ENCODE measurements around the gene SLC25A13.
"Not testable (repeated sequence)": the region's sequence is repeated elsewhere in the genome, so short reads cannot be mapped to it uniquely, and the experiment has no call there.

Gene SLC25A13

GRCh38 chr7:96198047-96198636 lies 123.8 kb downstream of the SLC25A13 start:
- no peak for DNase-seq

DNA sequence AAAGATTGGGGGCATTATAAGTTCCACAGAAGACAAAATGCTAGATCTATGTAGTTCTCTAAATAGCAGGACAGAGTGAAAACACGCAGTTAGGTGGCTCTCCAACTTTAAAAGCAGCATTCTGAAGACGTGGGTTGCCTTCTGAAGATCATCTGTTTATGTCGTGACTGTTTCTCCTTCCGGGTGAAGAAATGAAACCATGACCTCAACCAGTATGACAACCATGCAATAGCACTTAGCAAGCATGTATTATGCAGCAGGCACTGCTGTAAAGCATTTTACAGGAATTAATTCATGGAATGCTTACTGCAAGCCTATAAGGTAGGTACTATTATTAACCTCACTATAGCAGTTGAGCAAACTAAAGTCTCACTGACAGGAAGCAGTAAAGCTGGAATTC lies 125.2 kb downstream of the SLC25A13 start:
- DNase-seq = no peak

- no peak for DNase-seq
These were observed 132.6 kb downstream of the SLC25A13 start for GRCh38 chr7:96189129-96189820.

GRCh38 chr7:96188591-96188991 lies 133.3 kb downstream of the SLC25A13 start:
- DNase-seq = no peak

DNA sequence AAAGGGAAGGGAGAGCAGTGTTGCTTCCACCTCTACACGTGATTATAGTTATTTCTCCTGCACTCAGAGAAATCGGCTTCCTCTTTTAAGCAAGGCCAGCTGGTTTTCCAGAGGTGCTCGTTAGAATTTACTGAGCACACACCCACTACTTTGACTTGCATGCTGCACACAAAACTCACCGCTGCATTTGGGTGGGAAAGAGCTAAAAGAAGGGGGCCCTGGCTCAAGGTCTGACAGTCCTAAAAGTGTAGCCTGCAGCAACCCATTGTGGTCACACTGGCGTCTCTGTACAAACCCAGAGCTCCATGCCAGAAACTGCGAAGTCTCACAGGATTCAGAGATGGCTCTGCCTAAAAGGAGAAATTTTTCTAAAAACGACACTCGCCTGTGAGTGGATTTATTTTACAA lies 133.7 kb downstream of the SLC25A13 start:
- no peak for DNase-seq

DNA sequence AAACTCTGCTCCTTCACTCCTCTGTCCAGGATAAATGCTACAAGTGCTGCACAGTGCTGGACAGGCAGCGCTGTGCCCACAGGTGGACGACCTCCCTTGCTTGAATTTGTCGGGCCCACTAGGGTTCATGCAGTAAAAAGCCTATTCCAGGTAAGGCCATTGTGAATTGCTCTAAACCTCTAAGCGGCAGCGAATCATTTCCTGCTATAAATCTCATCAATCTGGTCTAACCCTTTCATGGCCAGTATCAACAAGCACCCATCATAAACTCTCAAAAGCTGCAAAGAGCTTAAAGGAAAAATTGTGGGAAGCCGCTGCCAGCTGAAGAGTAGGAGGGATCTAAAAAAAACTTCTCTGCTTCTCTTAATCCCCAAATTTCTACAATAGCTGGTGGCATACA lies 134.2 kb downstream of the SLC25A13 start:
- DNase-seq = no peak

DNA sequence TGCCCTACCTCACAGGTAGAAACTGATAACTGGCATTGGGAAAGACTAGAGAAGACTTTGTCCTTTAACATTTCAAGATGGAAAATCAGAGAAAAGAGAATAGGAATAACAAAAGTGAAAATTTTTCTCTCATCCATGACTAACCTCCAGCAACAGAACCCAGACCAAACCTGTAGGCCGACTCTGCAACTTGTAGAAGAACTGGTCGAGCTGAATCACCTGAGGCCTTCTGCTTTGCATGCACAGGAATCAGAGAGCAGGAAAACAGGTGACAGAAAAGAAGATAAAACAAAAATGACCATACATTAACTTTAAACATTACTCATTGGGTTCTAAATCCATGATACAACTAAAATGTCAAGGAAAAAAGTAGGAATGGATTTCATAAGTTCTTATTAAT lies 137.1 kb downstream of the SLC25A13 start:
- no peak for DNase-seq

- peak in 1 of 2 experiments; percentile 4 for DNase-seq
These were observed 138.7 kb downstream of the SLC25A13 start for GRCh38 chr7:96183163-96183670.

- no peak for DNase-seq
These were observed 139.3 kb downstream of the SLC25A13 start for GRCh38 chr7:96182424-96183158.

DNA sequence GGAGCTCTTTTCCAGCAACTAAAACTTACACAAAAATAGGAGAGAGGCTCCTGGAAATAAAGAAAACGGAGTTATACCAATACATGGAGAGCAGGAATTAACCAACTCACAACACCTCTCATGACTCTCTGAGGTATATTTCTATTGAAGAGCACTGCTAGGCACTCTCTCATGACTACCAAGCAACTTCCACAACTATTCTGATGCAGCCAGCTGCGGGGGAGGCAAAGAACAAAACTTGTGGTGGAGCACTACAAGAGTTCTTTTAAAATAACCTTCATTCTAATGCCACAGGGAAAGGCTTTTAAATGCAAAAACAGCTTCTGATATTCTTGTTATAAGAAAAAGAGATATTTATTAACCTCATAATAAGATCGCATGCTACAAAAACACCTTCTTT lies 140.7 kb downstream of the SLC25A13 start:
- no peak for DNase-seq

GRCh38 chr7:96179837-96180236 lies 142.1 kb downstream of the SLC25A13 start:
- DNase-seq = no peak

DNA sequence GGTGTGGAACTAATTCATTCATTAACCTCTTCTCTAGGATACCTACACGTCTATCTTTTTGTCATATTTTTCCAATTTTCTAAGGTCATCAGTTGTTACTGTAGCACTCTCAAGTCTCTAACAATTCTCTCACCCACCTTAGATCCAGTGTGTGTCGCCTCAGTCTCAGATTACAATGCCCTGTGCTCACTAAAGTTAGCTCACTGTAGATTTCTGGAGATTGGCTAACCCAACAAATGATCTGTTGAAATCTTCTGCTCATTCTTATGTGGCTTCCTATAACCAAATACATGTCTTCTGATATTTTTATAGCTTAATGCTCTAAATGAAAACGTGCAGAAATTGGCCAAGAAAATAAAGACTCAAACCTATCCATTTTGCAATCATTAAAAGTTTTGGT lies 142.6 kb downstream of the SLC25A13 start:
- DNase-seq = no peak

DNA sequence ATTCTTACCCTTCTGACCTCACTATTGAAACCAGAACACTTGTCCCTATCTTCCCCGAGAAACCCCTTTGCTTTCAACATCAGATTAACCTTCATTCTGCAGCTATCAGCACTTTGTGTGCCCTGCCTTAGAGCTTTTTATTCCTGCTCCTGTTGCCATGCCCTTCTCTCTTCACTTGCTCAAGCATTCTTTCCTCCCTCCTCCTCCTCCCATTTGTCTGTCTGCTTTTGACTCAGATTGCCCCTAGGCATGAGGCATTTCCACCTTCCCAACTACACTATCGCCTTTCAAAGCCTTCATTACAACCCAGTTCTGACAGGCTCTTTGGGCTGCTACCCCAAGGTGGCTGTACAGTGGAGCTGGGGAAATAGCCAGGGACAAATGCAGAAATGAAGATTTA lies 143.3 kb downstream of the SLC25A13 start:
- DNase-seq = no peak

GRCh38 chr7:96177353-96177752 lies 144.5 kb downstream of the SLC25A13 start:
- DNase-seq = no peak

DNA sequence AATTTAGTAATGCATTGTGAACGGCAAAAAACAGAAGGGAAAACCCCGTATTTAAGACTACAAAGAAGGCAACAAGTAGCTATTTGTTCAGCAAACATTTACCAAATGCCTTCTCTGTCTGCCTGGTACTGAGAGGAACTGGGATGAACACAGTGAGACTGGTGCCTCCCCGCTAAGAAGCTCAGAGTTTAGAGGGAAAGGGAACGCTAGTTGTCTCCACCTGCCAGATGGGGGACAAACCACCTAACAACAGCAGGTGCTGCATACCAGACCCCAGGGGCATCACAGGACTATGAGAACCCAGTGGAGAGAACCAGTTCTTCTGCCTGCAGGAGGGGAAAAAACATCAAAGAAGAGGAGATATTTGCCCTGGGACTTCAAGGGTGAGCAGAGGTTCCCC lies 147.1 kb downstream of the SLC25A13 start:
- DNase-seq = no peak

GRCh38 chr7:96173781-96174180 lies 148.1 kb downstream of the SLC25A13 start:
- DNase-seq = no peak

GRCh38 chr7:96169439-96169838 lies 152.5 kb downstream of the SLC25A13 start:
- no peak for DNase-seq

DNA sequence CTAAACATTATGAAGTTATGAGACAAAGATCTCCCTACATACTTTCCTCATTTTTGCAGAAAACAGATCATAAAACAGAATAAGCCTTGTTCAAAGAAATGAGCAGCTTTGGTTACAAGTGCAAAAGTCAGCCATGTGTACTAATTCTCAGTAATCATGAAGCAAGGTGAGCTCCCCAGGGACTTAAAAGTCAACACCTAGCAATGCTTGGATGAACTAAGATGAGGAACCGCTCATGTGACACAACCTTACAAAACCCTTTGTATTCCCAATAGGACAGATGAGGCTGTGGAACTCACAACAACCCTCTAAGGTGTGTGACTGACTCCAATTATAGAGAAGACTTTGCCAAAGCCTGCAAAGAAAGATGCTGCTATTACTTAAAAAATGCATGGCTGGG lies 154.5 kb downstream of the SLC25A13 start:
- DNase-seq = no peak

DNA sequence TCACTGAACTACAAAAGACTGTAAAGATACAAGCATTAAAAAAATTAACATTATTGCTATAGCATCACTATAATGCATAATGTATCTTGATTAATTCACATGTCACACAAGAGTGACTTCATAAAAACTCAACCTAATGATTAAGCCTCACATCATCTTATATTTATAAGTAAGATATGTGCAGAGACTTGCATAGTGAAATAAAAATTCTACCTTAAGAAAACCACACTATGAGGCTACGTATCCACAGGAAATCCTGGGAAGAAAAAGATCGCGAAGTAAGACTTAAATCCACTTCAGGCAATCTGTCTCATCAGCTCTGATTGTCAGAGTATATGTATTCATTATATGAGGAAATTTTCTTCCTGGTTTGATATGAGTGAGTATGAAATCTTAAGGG lies 160.0 kb downstream of the SLC25A13 start:
- no peak for DNase-seq

DNA sequence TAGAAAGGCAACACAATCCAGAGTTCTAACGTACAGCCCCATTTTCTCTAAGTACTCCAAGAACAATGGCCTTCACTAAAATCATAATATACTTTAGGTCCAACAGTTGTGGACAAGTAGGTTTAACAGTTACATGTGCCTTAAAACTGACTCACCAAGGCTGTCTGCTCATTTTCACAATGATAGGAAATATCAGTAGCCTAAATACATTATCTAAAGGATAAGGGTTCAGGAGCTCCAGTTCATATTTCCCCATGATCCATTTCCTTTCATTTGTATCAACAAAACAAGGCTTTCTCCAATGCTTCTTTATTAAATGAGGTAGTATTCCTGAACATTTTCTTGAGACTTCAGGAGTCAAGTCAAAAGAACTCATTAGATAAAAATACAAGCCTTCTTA lies 164.0 kb downstream of the SLC25A13 start:
- no peak for DNase-seq

DNA sequence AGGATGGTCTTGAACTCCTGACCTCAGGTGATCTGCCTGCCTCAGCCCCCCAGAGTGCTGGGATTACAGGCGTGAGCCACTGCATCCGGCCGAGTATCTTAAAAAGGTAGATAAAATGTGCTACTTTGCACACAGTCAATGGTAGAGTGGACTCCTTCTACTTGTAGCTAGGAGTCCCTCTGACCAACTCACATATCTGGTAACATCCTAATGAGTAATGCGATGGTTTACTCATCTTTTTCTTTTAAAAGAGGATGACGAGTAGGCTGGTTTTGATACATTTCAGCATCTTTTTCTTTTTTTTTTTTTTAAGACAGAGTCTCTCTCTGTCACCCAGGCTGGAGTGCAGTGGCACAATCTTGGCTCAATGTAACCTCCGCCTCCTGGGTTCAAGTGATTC lies 167.4 kb downstream of the SLC25A13 start:
- not testable (repeated sequence) for DNase-seq

DNA sequence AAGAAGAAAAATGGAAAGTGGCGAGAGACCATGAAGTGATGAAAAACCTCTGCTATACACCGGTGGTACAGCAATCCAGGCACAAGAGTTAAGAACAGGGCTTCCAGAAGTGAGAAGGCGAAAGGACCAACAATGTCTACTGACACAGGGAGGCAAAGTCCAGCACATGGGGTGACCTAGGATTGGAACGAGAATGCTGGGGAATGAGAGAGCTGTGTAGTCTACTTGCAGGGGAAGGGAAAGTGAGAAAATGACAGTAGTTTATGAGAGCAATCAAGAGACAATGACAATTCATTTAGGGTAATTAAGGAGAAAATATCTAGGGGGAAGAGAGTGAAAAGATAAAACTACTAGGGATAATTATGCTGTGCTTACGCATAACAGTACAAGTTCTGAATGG lies 169.2 kb downstream of the SLC25A13 start:
- DNase-seq = no peak

DNA sequence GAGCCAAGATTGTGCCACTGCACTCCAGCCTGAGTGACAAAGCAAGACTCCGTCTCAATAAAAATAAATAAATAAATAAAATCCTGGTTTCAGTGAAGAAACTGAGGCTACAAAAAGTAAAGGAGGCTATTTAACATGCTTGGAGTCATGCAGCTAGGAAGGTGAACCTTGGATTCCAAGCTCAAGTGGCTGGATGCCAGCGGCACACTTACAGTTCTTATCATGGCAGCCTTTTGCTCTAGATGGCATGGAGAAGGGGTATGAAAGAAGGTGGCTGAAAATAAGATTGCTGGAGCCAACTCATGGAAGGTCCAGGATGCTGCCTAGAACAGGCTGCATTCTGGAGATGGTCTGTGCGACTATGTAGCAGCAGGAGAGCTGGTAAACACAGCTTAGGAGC lies 170.0 kb downstream of the SLC25A13 start:
- DNase-seq = no peak

- no peak for DNase-seq
These were observed 177.7 kb downstream of the SLC25A13 start for GRCh38 chr7:96144260-96144526.

All from NCI-H446 (cell line).